ENCODE measurements around the gene LMBR1. TPM values are rescaled to one million over a fixed set of nuclear protein-coding genes. Genes with fewer than 3 reads are reported as not detected.

Gene LMBR1
- total and polyA plus RNA-seq, 2 of the 13 experiments (the other 11 are each of a cell fraction or from before 2014, with no cell fraction given) = 20.9 to 39.6 TPM

DNA sequence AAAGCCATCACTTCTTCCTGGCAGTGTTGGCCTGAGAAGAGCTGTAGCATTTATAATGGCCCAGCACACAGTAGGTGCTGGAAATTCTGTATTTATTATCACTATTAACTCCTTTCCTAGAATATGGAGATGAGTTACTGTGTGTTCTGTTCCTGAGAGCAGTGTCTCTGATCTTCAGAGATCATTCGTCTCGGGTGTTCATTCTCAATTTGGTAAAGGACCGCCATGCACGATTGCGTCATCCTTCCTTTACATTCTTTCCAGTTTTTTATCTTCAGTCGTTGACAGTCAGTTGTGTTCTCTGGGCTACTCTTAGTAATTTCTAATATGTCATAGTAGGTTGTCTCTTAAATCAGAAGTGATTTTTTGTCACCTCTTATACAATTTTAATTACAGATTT, 233.8 kb downstream of the LMBR1 start:
- Histone ChIP-seq H3K27ac (ENCODE audit: extremely low read length, insufficient read depth, low read length) (no peak overlapping the region), H3K9ac (ENCODE audit: insufficient read depth, low read depth, low read length) (no peak overlapping the region), H3K36me3 (replicated peaks in 1 of 2; ENCODE audit: control insufficient read depth in 1 of 2, insufficient read depth in 2 of 2, low read length in 2 of 2) (no peaks in the 10 kb centered on the region), H4K20me1 (ENCODE audit: insufficient read depth, low read length) (no peaks in the 10 kb centered on the region), H3K4me2 (ENCODE audit: low read depth, low read length) (no peak overlapping the region), H3K9me3 (ENCODE audit: low read length) (no peaks in the 10 kb centered on the region), H2AFZ (ENCODE audit: low read length) (no peak overlapping the region), H3K4me1 (ENCODE audit: insufficient read depth, low read length) (no peaks in the 10 kb centered on the region), H3K4me3 (replicated peaks in 1 of 3; ENCODE audit: insufficient read depth in 1 of 3, low read depth in 2 of 3, low read length in 3 of 3) (no peak overlapping the region), H3K79me2 (ENCODE audit: insufficient read depth, low read length) (no peaks in the 10 kb centered on the region), H3K27me3 (ENCODE audit: control insufficient read depth in 1 of 2, insufficient read depth in 2 of 2, low read length in 2 of 2) (no peaks in the 10 kb centered on the region)
- DNase-seq (ENCODE audit: low spot score) = no peak
- 81% methylated on average over 6 of the region's 6 CpGs for WGBS (ENCODE audit: low lambda C conversion rate)
- ATAC-seq = no peak
- ChIA-PET CTCF (ENCODE audit: low intra/inter-chr PET ratio, low total read pairs) (no interaction called here), POLR2A (no interaction called here)
- peak; percentile 16; the same call in 1 of the 2 replicates for TF ChIP-seq ZNF768 (CRISPR knock-in tag; IDR thresholded peaks at IDR 0.05)
- TF ChIP-seq RNF2 (conservative IDR thresholded peaks at IDR 0.05; ENCODE audit: low read depth) = no peak
- TF ChIP-seq CEBPB (IDR thresholded peaks at IDR 0.05; ENCODE audit: borderline replicate concordance, low read depth, low read length) = peak; percentile 86
- TF ChIP-seq CEBPG (CRISPR knock-in tag; IDR thresholded peaks at IDR 0.05) = peak; percentile 57
- in situ Hi-C loops (cut with HindIII; ENCODE audit: extremely low pct_ligation_motif_present, low pct_unique_long_range_greater_than_20kb) = loop anchor here (10.0 kb wide), 1 partner anchor 106 kb away; no protein-coding TSS in a partner anchor
- intact Hi-C loops (cut with micrococcal nuclease; ENCODE audit: unreplicated experiment) = no loop called here
- no peak for FAIRE-seq
- no TSS peak for BruUV-seq (replicated peaks)

DNA sequence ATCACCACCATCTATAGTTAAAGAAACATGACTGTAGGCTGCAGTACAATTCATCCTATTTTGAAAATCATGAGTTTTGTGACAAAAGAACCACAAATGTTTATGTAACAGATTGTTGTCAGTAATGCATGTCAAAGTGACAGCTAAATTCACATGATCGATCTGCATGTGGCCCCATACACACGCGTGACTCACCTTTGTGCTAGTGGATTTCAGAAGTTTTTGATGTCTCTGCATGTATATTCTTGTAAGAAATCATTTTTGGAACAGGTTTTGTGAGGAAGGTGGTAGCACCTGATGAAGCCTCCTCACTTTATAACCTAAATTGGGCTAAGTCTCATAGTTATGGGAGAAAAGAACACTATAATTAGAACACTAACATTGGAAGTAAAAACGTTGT, 235.3 kb downstream of the LMBR1 start:
- in situ Hi-C loops (cut with HindIII; ENCODE audit: extremely low pct_ligation_motif_present, low pct_unique_long_range_greater_than_20kb) = loop anchor here (10.0 kb wide), 1 partner anchor 107 kb away; no protein-coding TSS in a partner anchor
- ATAC-seq (no peak), FAIRE-seq (no peak), DNase-seq (ENCODE audit: low spot score) (no peak)
- ChIA-PET POLR2A (no interaction called here), CTCF (ENCODE audit: low intra/inter-chr PET ratio, low total read pairs) (no interaction called here)
- Histone ChIP-seq H3K9ac (ENCODE audit: insufficient read depth, low read depth, low read length) (no peak overlapping the region), H3K27me3 (ENCODE audit: control insufficient read depth in 1 of 2, insufficient read depth in 2 of 2, low read length in 2 of 2) (no peaks in the 10 kb centered on the region), H3K4me1 (ENCODE audit: insufficient read depth, low read length) (no peaks in the 10 kb centered on the region), H4K20me1 (ENCODE audit: insufficient read depth, low read length) (no peaks in the 10 kb centered on the region), H3K4me2 (ENCODE audit: low read depth, low read length) (no peak overlapping the region), H2AFZ (ENCODE audit: low read length) (no peak overlapping the region), H3K9me3 (ENCODE audit: low read length) (no peaks in the 10 kb centered on the region), H3K27ac (ENCODE audit: extremely low read length, insufficient read depth, low read length) (no peak overlapping the region), H3K36me3 (replicated peaks in 1 of 2; ENCODE audit: control insufficient read depth in 1 of 2, insufficient read depth in 2 of 2, low read length in 2 of 2) (no peaks in the 10 kb centered on the region), H3K4me3 (replicated peaks in 1 of 3; ENCODE audit: insufficient read depth in 1 of 3, low read depth in 2 of 3, low read length in 3 of 3) (no peak overlapping the region), H3K79me2 (ENCODE audit: insufficient read depth, low read length) (no peaks in the 10 kb centered on the region)
- intact Hi-C loops (cut with micrococcal nuclease; ENCODE audit: unreplicated experiment) = no loop called here
- no peak for TF ChIP-seq ATF3 (CRISPR knock-in tag; IDR thresholded peaks at IDR 0.05)
- no peak for TF ChIP-seq SP1 (IDR thresholded peaks at IDR 0.05)
- no peak for TF ChIP-seq SP1 (CRISPR knock-in tag; IDR thresholded peaks at IDR 0.05)
- TF ChIP-seq TAF15 (IDR thresholded peaks at IDR 0.05; ENCODE audit: low read depth, low read length, poor library complexity, severe bottlenecking) = no peak
- no peak for TF ChIP-seq HDAC2 (CRISPR knock-in tag; IDR thresholded peaks at IDR 0.05)
- BruUV-seq (replicated peaks) = no TSS peak
- 85% methylated on average over 4 of the region's 4 CpGs for WGBS (ENCODE audit: low lambda C conversion rate)

All from HepG2 (cell line).